Calu3 (cell line): Measurements from ENCODE around the gene TMEM184A. TPM values are rescaled to one million over a fixed set of nuclear protein-coding genes. Genes with fewer than 3 reads are reported as not detected.
A peak's percentile ranks its signal among the peaks of the same experiment; 100 is the strongest.

Experiments used
- BruUV-seq: library from RNA; stranded (reverse); fragments of 400-500 nt; replicated peaks from 2 replicates; lab custom pipeline; 2021; lab: Mats Ljungman, UMichigan
- CTCF ChIA-PET: fragments of 300-600 bp; sonication (Branson Sonifier 250); formaldehyde crosslinking; loops from one replicate; lab custom pipeline; 2022; ENCODE audit warnings: antibody characterized with exemption; lab: Charles Lee
- DNase-seq: peaks from one replicate; pipeline ENCODE4 v3.0.0; 2022
- H3K27ac Mint-ChIP-seq: one replicate; pipeline ENCODE4 v1.8.0; 2022; ENCODE audit warnings: mixed read lengths; ENCODE audit not compliant: unreplicated experiment
- H3K27me3 Mint-ChIP-seq: one replicate; pipeline ENCODE4 v1.8.0; 2022; ENCODE audit warnings: mixed read lengths; ENCODE audit not compliant: unreplicated experiment
- H3K36me3 Mint-ChIP-seq: one replicate; pipeline ENCODE4 v1.8.0; 2022; ENCODE audit warnings: mild to moderate bottlenecking, moderate library complexity, mixed read lengths; ENCODE audit not compliant: insufficient read depth, unreplicated experiment
- H3K4me1 Mint-ChIP-seq: one replicate; pipeline ENCODE4 v1.8.0; 2022; ENCODE audit warnings: mild to moderate bottlenecking, low read depth, mixed read lengths; ENCODE audit not compliant: unreplicated experiment
- H3K4me3 Mint-ChIP-seq: one replicate; pipeline ENCODE4 v1.8.0; 2022; ENCODE audit warnings: mild to moderate bottlenecking, low read depth, moderate library complexity, mixed read lengths; ENCODE audit not compliant: unreplicated experiment
- H3K9me3 Mint-ChIP-seq: one replicate; pipeline ENCODE4 v1.8.0; 2022; ENCODE audit warnings: low read depth, mixed read lengths; ENCODE audit not compliant: unreplicated experiment
- intact Hi-C: fragments of 100-400 bp; cut with micrococcal nuclease; formaldehyde crosslinking; loops from one replicate; pipeline ENCODE4 v1.10.0; 2022; ENCODE audit not compliant: unreplicated experiment
- total RNA-seq: library from RNA; stranded (reverse); gene quantifications from 2 replicates; pipeline ENCODE4 v1.2.3, GENCODE V29; 2022
- TF ChIP-seq, protein P1 (sequence below): fragments of 200-600 bp; IDR thresholded peaks from one replicate; pipeline ENCODE4 v1.8.0; 2022; ENCODE audit warnings: antibody characterized with exemption; ENCODE audit not compliant: unreplicated experiment

Gene TMEM184A
- total RNA-seq, 1 experiment from 2014 or later = 61.9 TPM

DNA sequence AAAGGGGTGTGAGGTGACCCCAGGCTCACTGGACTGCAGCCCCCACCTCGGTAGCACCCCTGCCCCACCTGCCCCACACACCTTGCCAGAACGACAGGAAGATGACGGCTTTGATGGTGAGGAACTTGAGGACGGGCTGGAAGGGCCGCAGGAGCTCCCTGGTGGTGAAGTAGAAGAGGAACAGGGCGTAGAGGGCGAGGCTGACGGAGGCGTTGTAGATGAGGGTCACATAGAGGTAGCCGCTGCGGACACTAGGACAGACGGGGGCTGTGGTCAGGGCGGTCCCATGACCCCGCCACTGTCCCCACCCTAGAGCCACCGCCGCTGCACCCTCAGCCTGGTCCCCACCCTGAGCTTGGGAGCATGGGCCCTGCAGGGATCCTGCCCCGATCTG lies 7.6 kb downstream of the TMEM184A start:
- no TSS peak for BruUV-seq
- intact Hi-C loops = no loop called here
- TF ChIP-seq, protein P1, sequence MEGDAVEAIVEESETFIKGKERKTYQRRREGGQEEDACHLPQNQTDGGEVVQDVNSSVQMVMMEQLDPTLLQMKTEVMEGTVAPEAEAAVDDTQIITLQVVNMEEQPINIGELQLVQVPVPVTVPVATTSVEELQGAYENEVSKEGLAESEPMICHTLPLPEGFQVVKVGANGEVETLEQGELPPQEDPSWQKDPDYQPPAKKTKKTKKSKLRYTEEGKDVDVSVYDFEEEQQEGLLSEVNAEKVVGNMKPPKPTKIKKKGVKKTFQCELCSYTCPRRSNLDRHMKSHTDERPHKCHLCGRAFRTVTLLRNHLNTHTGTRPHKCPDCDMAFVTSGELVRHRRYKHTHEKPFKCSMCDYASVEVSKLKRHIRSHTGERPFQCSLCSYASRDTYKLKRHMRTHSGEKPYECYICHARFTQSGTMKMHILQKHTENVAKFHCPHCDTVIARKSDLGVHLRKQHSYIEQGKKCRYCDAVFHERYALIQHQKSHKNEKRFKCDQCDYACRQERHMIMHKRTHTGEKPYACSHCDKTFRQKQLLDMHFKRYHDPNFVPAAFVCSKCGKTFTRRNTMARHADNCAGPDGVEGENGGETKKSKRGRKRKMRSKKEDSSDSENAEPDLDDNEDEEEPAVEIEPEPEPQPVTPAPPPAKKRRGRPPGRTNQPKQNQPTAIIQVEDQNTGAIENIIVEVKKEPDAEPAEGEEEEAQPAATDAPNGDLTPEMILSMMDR = peak; percentile 37
- Mint-ChIP-seq H3K27ac (peak overlapping the region; percentile 45), H3K36me3 (peaks cover 90% of the 10 kb centered on the region), H3K4me1 (peaks cover 22% of the 10 kb centered on the region), H3K4me3 (peak overlapping the region; percentile 3), H3K9me3 (no peaks in the 10 kb centered on the region), H3K27me3 (no peaks in the 10 kb centered on the region)
- DNase-seq = no peak
- CTCF ChIA-PET = no interaction called here

DNA sequence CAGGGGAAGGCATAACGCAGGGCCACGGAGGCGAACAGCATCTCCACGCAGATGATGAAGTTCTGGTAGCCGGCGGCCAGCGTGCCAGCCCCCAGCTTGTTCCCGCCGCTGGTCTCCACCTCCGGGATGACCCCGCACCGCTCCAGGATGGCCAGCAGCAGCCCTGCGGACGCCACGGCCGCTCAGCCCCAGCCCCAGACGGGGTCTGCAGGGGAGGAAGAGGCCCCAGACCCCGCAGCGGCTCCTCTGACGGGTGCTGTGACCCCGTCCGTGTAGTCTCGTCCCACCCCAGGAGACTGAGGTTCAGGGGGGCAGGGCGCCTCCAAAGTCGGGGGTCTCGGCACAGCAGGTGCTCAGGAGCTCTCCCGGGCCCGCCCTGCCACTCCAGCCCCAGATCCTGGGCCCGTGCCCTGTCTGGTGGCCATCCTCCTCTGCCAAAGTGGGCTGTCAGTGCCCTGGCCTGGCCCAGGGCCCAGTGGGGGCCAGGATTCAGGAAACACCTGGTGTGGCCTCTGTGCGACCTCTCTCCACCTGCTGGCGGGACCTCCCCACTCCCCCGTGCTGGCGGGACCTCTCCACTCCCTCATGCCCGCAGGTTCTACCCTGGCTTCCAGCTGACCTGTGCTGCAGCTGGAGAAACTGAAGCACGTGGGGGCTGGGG lies 8.1 kb downstream of the TMEM184A start:
- BruUV-seq = no TSS peak
- Mint-ChIP-seq H3K9me3 (no peaks in the 10 kb centered on the region), H3K27ac (peak overlapping the region; percentile 45), H3K4me3 (peak overlapping the region; percentile 3), H3K4me1 (peaks cover 23% of the 10 kb centered on the region), H3K36me3 (peaks cover 92% of the 10 kb centered on the region), H3K27me3 (no peaks in the 10 kb centered on the region)
- TF ChIP-seq, protein P1 = no peak
- CTCF ChIA-PET = no interaction called here
- no peak for DNase-seq
- intact Hi-C loops = no loop called here

- H3K4me3 Mint-ChIP-seq = peak overlapping the region; percentile 20
- intact Hi-C loops = no loop called here
- peaks cover 92% of the 10 kb centered on the region for H3K36me3 Mint-ChIP-seq
- TF ChIP-seq, protein P1 = no peak
- H3K9me3 Mint-ChIP-seq = no peaks in the 10 kb centered on the region
- H3K27me3 Mint-ChIP-seq = no peaks in the 10 kb centered on the region
- peaks cover 31% of the 10 kb centered on the region for H3K4me1 Mint-ChIP-seq
- no TSS peak for BruUV-seq
- CTCF ChIA-PET = no interaction called here
- no peak for DNase-seq
- peak overlapping the region; percentile 57 for H3K27ac Mint-ChIP-seq
Observed at GRCh38 chr7:1546909-1547776, 8.9 kb downstream of the TMEM184A start.

GRCh38 chr7:1546274-1546908 lies 9.6 kb downstream of the TMEM184A start:
- Mint-ChIP-seq H3K9me3 (no peaks in the 10 kb centered on the region), H3K27me3 (no peaks in the 10 kb centered on the region), H3K4me1 (peaks cover 34% of the 10 kb centered on the region), H3K4me3 (peak overlapping the region; percentile 20), H3K27ac (peak overlapping the region; percentile 57), H3K36me3 (peaks cover 97% of the 10 kb centered on the region)
- CTCF ChIA-PET = no interaction called here
- no peak for DNase-seq
- intact Hi-C loops = no loop called here
- no TSS peak for BruUV-seq
- TF ChIP-seq, protein P1 = no peak
